GM19193 (cell line): Measurements from ENCODE around the gene RFK.

ENCODE experiments used
- POLR2A ChIP-seq: IDR thresholded peaks from 4 replicates; pipeline ENCODE4 v1.6.1; 2011; ENCODE audit not compliant: insufficient read depth, insufficient read length; ENCODE audit errors: extremely low read depth

The RFK gene

GRCh38 chr9:76378367-76379073 lies 15.7 kb downstream of the RFK start:
- no peak for TF ChIP-seq POLR2A

- no peak for TF ChIP-seq POLR2A
Observed at GRCh38 chr9:76377791-76378190, 16.4 kb downstream of the RFK start.

- TF ChIP-seq POLR2A = no peak
Observed at GRCh38 chr9:76374783-76375559, 19.3 kb downstream of the RFK start.

GRCh38 chr9:76373784-76374474 lies 20.3 kb downstream of the RFK start:
- no peak for TF ChIP-seq POLR2A

- TF ChIP-seq POLR2A = no peak
Observed at GRCh38 chr9:76373173-76373783, 20.9 kb downstream of the RFK start.

GRCh38 chr9:76372336-76372735 lies 21.9 kb downstream of the RFK start:
- no peak for TF ChIP-seq POLR2A

- no peak for TF ChIP-seq POLR2A
Observed at GRCh38 chr9:76371901-76372300, 22.3 kb downstream of the RFK start.

- TF ChIP-seq POLR2A = no peak
Observed at GRCh38 chr9:76370396-76371023, 23.7 kb downstream of the RFK start.

- TF ChIP-seq POLR2A = no peak
Observed at GRCh38 chr9:76369583-76369982, 24.6 kb downstream of the RFK start.

GRCh38 chr9:76366275-76366674 lies 28.0 kb downstream of the RFK start:
- no peak for TF ChIP-seq POLR2A

GRCh38 chr9:76365028-76365427 lies 29.2 kb downstream of the RFK start:
- TF ChIP-seq POLR2A = no peak

GRCh38 chr9:76363032-76363395 lies 31.2 kb downstream of the RFK start:
- no peak for TF ChIP-seq POLR2A

- TF ChIP-seq POLR2A = no peak
Observed at GRCh38 chr9:76359766-76360165, 34.5 kb downstream of the RFK start.

- TF ChIP-seq POLR2A = no peak
Observed at GRCh38 chr9:76359365-76359764, 34.9 kb downstream of the RFK start.
